NOMO-1 treated with dmso at 0.1 percent for 144 hours (cell line): Measurements from ENCODE around the gene ACTR1A.
A peak's percentile ranks its signal among the peaks of the same experiment; 100 is the strongest.
"Not testable (repeated sequence)": the region's sequence is repeated elsewhere in the genome, so short reads cannot be mapped to it uniquely, and the experiment has no call there.

ENCODE experiments used
- DNase-seq: peaks from one replicate; lab custom pipeline; 2025; ENCODE audit not compliant: unreplicated experiment; lab: John Stamatoyannopoulos, UW

The ACTR1A gene

GRCh38 chr10:102502337-102503151, at the start of gene ACTR1A:
TSS of gene ACTR1A (minus strand) at chr10:102502712. CDS start at chr10:102502647, 65 bp downstream.
- peak; percentile 94 for DNase-seq

- no peak for DNase-seq
Observed at GRCh38 chr10:102550636-102551210, 48.2 kb upstream of the ACTR1A start.

- DNase-seq = no peak
Observed at GRCh38 chr10:102549549-102549948, 47.0 kb upstream of the ACTR1A start.

GRCh38 chr10:102546606-102547320, 44.3 kb upstream of the ACTR1A start:
- DNase-seq = no peak

GRCh38 chr10:102545997-102546396, 43.5 kb upstream of the ACTR1A start:
- no peak for DNase-seq

DNA sequence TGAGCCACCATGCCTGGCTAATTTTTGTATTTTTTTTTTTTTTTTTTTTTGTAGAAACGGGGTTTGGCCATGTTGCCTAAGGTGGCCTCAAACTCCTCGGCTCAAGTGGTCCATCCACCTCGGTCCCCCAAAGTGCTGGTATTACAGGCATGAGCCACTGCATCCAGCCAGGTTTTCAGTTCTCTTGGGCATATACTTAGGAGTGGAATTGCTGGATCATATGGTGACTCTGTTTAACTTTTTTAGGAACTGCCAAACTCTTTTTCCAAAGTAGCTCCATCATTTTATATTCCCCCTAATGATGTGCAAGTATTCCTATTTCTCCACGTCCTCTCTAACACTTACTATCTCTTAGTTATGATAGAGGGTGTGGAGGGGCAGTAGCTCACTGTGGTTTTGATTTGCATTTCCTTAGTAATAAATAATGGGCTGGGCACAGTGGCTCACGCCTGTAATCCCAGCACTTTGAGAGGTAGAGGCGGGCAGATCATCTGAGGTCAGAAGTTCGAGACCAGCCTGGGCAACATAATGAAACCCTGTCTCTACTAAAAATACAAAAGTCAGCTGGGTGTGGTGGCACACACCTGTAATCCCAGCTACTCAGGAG, 42.9 kb upstream of the ACTR1A start:
- no peak for DNase-seq

GRCh38 chr10:102542800-102543418, 40.4 kb upstream of the ACTR1A start:
- no peak for DNase-seq

DNA sequence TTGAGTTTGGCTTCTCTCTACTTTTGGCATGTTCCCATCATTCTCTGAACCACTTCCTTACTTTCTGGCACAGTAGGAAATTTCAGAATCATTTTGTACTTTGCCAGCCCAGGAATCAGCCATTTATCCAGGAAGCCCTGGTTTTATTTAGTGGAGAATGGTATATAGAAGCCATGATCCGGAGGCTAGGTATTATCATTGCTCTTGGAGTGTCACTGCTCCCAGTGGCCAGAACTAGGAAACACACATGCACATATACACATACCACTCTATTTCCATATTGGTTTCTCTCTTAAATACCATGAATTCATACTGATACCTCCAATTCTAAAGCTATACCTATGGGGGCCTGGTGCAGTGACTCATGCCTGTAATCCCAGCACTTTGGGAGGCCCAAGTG, 37.5 kb upstream of the ACTR1A start:
- no peak for DNase-seq

DNA sequence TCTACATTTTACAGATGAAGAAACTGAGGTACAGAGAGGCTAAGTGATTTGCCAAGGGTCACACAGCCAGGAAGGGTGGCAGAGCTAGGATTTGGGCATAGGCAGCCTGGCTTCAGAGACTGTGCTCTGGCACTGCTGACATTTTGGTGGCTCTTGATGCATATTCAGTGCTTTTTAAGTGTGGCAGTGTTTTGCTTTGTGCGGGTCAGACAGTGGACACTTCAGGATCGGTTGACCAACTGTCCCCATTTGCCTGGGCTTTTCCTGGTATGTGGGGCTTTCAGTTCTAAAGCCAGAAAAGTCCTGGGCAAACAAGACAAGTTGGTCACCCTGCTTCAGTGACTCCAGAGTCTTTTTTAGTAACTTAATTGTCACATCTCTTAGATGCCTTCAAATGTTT, 36.3 kb upstream of the ACTR1A start:
- DNase-seq = no peak

DNA sequence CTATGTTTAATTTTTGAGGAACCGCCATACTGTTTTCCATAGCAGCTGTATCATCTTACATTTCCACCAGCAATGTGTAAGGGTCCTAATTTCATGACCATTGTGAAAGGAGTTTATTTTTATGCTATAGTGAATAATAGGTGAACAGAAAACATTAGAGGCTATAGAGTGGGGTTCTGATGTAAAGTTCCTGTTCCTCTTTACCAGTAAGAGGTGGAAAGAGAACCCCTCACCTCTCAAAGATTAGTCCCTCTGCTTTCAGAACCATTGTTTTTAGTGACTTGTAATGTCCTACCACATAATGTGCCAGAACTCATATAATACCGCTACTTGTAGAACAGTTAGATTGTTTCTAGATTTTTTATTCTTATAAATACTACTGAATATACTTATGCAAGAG, 35.4 kb upstream of the ACTR1A start:
- DNase-seq = no peak

DNA sequence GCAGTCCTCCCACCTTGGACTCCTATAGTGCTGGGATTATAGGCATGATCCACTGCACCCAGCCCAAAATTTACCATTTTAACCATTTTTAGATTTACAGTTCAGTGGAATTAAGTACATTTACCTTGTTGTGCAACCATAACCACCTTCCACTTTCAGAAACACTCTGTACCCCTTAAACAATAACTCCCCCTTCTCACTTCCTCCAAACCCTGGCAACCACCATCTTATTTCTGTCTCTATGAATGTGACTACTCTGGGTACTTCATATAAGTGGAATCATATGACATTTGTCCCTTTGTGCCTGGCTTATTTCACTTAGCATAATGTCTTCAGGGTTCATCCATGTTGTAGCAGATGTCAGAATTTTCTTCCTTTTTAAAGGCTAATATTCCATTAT, 34.9 kb upstream of the ACTR1A start:
- peak; percentile 20 for DNase-seq

DNA sequence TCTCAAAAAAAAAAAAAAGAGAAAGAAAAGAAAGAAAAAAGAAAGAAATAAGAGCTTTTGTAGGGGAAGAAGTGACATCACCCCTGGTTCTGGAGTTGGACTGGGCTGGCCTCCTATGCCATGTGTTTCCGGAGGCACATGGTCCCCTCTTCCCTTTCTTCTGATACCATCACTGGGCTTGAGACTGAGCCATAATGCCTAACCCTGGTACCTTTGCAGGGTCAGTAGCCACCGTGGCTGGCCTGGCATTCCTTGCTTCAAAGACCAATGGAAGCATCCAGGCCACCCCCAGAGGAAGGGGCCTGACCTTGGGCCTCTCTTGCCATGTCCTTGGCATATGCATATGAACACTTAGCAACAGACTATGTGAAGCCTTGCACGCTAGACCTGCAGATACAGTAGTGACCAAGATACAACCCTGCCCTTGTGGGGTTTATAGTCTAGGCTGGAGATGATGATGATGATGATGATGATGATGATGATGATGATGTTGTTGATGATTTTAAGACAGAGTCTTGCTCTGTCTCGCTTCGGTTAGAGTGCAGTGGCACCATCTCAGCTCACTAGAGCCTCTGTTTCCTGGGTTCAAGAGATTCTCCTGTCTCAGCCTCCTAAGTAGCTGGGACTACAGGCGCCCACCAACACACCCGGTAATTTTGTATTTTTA, 33.1 kb upstream of the ACTR1A start:
- no peak for DNase-seq

DNA sequence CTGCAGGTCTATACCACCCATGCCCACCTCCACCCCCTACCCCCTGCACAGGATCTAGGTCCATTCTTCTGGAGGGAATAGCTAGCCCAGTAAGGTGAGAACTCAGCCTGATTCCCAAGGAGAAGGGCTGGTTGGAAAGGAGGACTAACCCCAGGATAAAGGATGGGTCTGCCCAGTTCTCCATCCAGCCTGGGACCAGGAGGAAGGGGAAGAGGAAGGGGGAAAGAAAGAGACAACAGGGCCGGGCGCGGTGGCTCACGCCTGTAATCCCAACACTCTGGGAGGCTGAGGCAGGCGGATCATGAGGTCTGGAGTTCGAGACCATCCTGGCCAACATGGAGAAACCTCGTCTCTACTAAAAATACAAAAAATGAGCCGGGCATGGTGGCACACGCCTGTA, 32.5 kb upstream of the ACTR1A start:
- DNase-seq = not testable (repeated sequence)

- no peak for DNase-seq
Observed at GRCh38 chr10:102534333-102534732, 31.8 kb upstream of the ACTR1A start.

- no peak for DNase-seq
Observed at GRCh38 chr10:102527546-102527945, 25.0 kb upstream of the ACTR1A start.

DNA sequence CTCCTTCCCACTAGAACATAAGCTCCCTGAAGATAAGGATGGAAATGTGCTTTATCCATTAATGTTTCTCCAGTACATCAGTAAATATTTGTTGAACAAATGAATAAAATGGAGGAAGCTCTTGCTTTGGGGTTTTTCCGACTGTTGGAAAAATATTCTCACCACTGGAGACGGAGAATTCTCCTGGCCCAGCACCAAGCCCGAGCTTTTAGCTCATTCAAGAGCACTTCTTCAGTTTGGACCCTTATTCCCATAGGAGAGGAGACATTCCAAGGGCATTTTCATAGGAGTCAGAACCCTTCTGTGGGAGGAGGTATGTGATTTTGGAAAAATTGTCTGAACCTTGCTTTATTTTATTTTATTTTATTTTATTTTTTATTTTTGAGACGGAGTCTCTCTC, 22.2 kb upstream of the ACTR1A start:
- DNase-seq = no peak

DNA sequence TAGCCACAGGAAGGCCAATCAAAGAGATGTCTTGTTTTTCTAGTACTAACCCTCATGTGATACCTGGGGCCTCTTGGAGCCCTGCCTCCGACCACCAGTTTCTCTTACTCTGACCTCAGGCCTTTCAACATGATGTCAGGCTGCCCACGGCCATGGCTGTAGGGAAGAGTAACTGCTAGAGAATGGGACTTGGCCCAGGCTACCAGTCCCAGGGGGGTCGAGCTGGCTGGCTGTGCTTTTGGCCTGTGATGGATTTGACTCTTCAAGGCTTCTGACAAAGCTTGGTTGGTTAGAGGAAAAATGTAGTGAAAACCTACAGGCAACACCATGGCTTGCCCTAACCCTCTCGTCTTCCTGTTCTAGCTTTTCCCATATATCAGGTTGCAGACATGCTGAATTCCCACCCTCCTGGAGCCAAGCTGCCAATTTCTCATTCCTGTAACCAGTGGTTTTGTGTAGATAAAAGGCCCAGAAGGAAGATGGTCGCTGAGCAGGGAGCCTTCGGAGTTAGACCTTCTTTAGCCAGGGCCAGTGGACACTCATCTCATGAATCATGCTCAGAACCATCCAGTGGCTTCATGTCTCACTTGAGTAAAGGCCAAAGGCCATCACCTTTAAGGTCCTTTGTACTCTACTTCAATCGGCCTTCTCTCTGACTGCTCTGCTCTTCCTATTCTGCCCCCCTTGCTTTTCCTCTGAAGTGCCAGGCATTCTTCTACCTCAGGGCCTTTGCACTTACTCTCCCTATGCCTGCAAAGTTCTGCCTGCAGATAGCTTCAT, 20.9 kb upstream of the ACTR1A start:
- DNase-seq = no peak

- no peak for DNase-seq
Observed at GRCh38 chr10:102522874-102523249, 20.4 kb upstream of the ACTR1A start.

DNA sequence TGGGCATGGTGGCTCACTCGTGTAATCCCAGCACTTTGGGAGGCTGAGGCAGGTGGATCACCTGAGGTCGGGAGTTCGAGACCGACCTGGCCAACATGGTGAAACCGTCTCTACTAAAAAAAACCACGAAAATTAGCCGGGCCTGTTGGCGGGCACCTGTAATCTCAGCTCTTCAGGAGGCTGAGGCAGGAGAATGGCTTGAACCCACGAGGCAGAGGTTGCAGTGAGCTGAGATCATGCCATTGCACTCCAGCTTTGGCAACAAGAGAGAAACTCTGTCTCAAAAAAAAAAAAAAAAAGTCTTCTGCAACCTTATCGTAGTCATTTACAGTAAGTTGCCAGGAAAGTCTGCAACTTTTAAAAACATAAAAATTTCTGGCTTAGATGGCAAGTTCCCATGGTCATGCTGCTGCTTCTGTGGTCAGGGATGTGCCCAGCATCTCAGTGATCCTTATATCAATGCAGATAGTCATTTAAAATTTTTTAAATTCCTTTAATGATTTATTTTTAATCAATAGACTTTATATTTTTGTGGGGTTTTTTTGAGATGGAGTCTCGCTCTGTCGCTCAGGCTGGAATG, 16.8 kb upstream of the ACTR1A start:
- no peak for DNase-seq

DNA sequence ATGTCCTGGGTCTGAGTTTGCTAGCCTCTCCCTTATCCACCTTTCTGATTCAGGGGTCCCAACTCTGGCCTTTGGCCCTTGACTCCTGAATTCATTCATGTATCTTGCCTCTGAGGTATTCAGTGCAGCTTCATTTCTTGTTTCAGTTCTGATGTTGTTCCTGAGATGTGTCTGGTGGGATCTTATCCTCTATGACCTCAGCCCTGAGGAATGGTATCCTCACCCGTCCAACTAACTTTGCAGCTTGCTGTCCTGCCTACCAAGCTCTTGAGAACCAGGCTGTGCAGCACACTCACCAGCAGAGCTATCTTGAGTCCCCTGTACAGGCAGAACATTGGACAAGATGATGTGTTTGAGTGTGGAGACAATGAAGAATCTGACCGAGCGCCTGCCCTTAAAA, 15.0 kb upstream of the ACTR1A start:
- no peak for DNase-seq
